Daoy (cell line): ENCODE data around the gene C1QC. TPM values are rescaled to one million over a fixed set of nuclear protein-coding genes. Genes with fewer than 3 reads are reported as not detected.
"Not testable (repeated sequence)": the region's sequence is repeated elsewhere in the genome, so short reads cannot be mapped to it uniquely, and the experiment has no call there.

Source experiments
- DNase-seq: peaks from one replicate; pipeline ENCODE4 v3.0.0-alpha.2; 2015; ENCODE audit warnings: low read depth
- total RNA-seq: library from RNA; depleted of rRNA; stranded (reverse); fragments of >200 nt; shearing (Covaris generic); gene quantifications from 2 replicates; pipeline ENCODE4 v1.2.3, GENCODE V29; 2014

Gene C1QC
- total RNA-seq, 1 experiment from 2014 or later = not detected

DNA sequence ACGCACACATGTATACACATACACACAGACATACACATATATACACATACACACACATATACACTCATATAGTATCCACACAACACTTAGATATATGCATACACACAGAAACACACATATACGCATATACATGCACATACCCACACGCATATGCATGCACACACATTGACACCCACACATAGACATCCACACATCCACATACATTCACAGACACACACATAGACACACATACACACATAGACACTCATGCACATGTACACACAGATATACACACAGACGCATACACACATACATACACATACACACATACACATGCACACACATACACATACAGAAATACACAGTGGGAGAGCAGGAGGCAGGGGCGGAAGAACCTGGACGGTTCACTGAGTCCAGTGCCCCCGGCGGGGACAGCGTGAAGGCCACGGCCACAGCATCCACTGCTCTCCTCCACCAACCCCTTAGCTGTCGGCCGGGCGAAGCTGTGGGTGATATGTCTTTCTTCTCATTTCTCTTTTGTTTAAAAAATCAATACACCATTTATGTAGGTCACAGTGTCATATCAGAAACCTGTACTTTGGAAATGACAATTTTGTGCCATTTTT is 6.8 kb downstream of the C1QC start:
- DNase-seq = no peak

DNA sequence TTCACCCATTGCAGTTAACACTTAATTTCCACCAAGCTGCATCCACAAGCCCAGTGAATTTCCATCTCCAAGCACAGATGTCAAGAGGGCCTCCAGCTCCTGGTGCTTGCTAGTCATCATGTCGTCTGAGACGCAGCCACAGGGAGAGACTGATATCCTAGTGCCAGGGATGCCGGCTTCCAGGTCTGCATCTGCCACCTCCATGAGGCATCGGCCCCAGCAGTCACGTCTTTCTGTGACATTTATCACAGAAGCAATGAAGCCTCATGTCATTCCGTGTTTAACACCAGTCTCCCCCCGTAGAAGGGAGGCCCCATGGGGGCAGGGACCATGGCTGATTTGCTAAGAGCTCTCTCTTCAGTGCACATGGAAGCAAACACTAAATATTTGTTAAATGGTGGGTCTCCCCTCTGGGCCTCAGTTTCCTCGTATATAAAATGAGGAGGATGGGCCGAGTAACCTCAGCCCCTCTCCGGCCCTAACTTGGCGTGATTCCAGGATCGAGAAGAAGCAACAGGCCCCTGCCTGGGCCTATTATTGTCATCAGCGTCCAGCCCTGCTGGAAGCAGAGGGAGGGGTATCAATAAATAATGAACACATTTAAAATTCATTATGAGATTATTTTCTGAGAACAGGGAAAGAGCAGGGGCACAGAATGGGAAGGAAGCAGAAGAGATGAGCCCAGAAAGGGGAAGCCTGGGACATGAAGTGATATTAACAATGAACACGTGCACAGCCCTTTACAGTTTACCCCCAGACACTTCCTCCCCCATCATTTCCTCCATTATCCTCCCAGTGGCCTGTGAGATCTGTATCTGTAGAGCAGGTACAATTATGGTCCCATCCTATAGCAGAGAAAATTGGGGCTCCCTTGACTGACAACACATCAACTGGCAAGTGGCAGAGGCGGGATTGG is 8.8 kb downstream of the C1QC start:
- no peak for DNase-seq

DNA sequence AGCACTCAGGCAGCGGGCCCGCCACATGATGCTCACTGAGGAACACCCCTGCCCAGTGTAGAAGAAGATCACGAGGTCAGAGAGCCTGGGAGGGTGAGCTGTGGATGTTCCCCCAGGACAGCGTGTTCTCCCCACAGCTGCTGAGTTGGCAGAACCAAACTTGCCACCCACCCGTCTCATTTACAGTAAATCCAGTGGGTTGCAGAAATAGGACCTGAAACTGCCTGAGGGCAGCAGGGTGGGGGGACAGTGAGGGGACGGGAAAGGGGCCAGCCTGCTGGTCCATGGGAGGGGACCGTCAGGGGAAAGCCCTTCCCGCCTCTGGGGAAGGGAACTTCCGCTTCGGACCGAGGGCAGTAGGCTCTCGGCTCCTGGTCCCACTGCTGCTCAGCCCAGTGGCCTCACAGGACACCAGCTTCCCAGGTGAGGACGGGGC is 9.5 kb downstream of the C1QC start, which contains the start of gene C1QB:
C1QB (plus strand) TSS at position 356 of the 436 bp plus-strand sequence. CDS start 6,227 bp downstream, outside the sequence.
- no peak for DNase-seq

DNA sequence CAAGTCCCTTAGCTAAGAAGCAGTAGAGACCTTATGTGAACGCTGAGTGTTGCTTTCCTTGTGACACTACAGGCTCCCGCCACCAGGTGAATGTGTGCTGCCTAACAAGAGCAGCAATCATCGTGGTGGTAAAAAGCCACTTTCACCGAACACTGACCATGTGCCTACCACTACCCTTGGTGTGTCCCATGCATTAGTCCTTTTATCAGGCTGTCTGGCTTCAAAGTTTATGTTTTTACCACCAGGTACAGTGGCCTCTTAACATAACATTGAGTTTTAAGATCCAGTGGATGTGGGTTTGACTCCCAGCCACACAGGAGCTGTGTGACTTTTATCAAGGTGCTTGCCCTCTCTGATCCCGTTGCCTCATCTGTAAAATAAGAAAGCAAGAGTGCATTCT is 11.3 kb downstream of the C1QC start:
- no peak for DNase-seq

DNA sequence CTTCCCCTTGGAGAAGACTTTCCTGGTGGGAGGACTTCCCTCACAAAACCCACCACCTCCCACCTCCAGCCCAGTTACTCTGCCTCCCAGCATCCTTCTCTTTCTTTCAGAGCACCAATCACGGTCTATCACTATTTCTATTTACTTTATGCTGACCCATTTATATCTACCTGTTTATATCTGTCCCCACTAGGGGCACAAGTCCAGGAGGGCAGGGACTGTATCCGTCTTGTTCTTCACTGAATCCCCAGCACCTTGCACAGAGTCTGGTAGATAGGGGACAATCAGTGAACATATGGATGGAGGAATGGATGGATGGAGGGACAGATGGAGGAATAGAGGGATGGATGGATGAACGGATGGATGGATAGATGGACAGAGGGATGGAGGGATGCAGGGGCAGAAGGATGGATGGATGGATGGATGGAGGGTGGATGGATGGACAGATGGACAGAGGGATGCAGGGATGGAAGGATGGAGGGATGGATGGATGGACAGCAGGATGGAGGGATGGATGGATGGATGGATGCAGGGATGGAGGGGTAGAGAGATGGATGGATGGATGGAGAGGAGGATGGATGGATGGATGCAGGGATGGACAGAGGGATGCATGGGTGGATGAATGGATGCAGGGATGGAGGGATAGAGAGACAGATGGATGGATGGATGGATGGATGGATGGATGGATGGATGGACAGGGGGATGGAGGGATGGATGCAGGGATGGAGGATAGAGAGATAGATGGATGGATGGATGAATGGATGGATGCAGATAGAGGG is 15.1 kb downstream of the C1QC start:
- no peak for DNase-seq

DNA sequence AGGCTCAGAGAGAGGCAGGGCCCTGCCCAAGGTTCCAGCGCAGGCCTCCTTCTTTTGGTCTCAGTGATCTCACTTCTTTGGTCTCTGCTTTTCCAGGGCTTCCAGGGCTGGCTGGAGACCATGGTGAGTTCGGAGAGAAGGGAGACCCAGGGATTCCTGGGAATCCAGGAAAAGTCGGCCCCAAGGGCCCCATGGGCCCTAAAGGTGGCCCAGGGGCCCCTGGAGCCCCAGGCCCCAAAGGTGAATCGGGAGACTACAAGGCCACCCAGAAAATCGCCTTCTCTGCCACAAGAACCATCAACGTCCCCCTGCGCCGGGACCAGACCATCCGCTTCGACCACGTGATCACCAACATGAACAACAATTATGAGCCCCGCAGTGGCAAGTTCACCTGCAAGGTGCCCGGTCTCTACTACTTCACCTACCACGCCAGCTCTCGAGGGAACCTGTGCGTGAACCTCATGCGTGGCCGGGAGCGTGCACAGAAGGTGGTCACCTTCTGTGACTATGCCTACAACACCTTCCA is 17.3 kb downstream of the C1QC start:
- no peak for DNase-seq

DNA sequence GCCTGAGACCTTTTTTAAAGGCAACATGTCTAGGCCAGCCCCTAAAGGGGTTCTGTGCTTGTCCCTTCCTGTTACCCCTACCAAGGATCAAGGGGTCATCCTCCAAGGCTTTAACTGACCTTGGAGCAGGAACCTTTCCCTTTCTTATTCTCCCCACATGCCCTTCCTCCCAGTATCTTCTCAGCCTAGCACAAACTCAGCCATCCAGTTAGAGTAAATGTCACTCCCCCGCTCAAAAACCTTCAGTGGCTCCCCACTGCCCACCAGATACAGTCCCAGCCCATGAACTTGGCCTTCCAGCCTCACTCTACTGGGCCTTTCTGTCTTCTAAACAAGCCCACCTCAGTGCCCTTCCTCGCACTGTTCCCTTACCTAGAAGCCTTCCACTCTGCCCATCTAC is 18.4 kb downstream of the C1QC start:
- DNase-seq = no peak

DNA sequence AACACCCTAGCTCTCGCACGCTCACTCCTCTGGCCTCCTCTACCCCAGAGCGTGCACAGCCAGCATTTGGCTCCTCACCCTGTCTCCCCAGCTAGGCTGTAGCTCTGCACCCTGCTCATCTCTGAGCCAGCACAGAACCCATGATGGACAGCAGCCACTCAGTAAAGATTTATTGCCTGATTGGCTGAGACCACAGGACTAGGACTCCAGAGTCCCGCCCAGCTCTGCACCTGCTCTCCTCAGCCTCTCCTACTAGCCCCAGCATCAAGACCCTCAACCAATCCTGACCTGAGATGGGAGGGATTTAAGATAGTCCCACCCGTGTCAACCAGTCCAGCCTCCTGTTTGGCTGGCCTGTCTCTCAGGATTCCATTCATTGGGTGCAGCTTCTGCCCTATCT is 18.9 kb downstream of the C1QC start:
- peak; percentile 50 for DNase-seq

DNA sequence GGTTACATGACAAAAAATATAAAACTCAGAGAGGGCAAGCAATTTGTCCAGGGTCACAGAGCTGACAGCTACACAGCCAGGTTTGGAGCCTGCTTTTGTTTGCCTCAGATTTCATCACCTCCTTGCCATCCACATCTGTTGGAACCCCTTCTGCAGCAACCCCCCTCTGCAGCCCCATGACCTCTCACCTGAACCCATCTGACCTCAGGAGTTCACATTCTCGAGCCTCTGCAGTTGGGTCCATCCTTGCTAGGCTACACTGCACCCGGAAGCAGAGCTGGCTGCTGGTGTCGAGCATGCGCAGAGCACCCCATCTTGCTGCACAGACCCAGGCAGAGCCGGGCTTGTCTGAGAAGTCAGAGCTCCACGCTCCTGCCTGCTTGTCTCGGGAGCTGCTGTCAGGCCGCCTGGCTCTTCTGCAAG is 19.6 kb downstream of the C1QC start:
- no peak for DNase-seq

DNA sequence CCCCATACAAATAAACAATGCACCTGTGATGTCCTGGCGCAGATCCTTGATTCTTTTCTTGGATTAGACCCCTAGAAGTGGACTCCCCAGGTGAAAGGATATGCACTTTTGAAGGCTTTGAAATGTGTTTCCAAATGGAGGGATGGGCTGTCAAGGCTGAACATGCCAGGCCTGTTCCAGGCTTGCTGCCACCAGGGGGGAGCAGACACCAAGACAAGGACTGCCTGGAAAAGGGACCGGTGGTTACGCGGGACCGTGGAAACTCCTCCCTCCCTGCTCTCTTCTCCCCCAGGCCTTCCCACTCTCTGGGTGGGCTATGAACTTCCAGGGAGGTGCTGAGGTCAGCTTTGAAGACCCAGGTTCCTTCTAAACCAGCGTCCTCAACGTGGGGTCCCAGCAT is 22.3 kb downstream of the C1QC start:
- DNase-seq = peak; percentile 52

DNA sequence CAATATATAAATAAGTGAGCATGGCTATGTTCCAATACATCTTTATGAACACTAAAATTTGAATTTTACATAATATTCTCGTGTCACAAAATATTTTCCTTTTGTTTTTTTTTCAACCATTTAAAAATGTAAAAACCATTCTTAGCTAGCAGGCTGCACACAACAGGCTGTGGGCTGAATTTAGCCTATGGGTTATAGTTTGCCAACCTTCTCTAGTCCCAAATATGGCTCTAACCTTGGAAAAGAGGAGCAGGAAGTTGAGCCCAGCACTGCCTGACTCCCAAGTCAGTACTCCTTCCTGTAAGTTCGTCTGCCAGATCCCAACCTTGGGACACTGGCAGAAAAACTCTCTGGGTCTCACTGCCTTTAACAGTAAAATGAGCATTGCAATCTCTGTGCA is 23.0 kb downstream of the C1QC start:
- no peak for DNase-seq

DNA sequence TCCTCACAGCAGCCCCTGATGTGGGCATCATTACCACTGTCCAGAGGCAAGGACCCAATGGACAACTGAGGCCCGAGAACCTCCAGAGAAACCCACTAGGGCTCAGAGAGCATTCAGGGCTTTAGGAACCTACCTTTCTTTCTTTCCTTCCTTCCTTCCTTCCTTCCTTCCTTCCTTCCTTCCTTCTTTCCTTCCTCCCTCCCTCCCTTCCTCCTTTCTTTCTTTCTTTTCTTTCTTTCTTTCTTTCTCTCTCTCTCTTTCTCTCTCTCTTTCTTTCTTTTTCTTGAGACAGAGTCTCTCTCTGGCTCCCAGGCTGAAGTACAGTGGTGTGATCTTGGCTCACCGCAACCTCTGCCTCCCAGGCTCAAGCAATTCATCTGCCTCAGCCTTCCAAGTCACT is 25.4 kb downstream of the C1QC start:
- not testable (repeated sequence) for DNase-seq

DNA sequence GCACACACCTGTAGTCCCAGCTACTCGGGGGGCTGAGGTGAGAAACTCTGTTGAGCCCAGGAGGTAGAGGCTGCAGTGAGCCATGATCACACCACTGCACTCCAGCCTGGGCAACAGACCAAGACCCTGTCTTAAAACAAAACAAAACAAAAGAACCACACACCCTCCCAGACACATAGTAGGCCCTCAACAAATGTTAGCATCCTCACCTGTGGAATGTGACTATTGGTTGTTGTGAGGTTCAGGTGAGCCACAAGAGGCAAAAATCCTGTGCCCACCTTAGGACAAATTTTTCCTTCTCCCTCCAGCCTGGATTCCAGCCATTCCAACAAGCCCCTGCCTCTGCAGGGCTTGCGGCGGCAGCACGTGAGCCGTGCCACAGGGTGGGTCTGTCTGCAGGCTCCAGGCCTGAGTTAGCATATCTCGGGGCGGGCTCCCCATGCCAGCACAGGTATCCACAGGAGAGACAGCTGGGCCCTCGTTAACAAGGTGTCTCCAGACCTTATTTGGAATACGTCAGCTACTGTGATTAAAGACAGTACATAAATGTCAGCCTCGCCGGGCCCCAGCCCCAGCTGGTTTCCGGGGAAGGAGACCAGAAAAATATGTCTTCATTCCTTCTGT is 27.0 kb downstream of the C1QC start:
- no peak for DNase-seq

DNA sequence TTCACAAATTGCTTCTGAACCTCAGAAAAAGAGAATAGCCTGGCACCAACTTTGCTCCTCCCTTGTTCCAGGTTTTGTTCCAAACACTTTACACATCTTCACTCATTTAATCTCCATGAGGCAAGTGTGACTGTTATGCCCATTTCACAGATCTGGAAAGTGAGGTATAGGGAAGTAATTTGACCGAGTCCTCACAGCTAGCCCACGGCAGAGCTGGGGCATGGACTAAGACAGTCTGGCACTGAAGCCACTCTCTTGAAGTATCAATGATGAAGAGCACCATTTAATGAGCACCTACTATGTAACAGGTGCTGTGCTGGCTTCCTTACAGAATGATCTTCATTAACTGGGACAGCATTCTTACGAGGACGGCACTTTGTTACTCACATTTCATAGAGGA is 28.6 kb downstream of the C1QC start:
- no peak for DNase-seq

DNA sequence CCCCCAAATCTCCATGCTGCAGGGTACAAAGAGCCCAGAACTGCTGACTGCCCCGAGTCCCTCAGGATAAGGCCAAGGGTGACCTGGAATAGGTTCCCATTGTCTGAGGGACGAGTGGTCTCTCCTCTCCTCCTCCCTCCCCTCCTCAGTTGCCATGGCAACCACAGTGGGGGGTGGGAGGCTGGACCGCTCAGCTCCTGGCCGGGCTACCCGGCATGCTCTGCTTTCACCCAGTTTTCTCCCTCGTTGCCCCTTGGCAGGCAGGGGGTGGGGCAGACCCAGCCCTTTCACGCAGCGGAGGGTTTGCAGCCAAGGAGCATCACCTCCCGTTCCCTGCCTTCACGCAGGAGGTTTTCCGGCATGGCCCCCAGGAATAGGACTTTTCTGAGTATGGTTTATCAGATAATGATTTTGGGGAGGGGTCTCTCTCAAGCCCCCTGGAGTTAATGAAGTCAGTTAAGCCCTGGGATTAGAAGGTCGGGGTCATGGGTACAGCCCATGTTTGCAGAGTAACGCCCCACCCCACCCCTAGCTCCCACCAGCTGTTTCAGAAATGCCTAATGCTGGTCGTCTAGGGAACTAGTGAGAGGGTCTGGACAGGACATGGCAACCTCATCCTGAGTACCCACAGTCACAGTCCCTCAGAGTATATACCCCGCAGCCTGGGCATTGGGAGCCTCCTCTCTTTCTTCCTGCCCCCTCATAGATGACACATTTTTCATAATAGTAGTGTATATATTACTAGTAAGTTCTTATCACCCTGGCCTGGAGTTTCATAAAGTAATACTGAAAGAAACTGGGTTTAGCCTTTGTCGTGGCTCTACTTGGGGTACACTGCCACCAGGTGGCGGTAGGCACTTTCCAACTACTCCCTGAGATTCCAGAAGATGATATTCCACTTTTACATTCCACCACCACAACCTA is 30.3 kb downstream of the C1QC start:
- peak; percentile 72 for DNase-seq

DNA sequence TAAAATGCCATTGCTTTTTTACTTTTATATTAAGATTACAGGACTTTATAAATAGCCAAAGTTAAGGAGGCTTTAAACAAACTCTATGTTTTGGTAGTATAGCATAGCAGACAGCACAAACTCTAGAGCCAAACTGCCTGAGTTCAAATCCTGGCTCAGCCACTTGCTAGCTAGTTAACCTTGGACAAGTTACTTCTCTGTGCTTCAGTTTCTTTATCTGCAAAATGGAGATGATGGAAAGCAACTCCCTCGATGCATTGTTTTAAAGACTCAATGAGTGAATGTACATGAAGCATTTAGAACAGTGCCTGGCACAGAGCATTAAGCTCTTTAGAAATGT is 30.9 kb downstream of the C1QC start:
- DNase-seq = no peak

DNA sequence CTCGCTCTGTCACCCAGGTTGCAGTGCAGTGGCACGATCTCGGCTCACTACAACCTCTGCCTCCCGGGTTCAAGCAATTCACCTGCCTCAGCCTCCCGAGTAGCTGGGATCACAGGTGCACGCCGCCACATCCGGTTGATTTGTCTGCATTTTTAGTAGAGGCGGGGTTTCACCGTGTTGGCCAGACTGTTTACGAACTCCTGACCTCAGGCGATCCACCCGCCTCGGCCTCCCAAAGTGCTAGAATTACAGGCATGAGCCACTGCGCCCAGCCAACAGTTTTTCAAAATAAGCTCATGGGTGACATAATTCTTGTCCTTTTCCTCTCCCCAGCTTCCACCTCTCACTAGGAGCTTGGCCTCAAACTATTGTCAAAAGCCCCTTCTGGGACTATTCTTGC is 32.7 kb downstream of the C1QC start:
- DNase-seq = not testable (repeated sequence)

DNA sequence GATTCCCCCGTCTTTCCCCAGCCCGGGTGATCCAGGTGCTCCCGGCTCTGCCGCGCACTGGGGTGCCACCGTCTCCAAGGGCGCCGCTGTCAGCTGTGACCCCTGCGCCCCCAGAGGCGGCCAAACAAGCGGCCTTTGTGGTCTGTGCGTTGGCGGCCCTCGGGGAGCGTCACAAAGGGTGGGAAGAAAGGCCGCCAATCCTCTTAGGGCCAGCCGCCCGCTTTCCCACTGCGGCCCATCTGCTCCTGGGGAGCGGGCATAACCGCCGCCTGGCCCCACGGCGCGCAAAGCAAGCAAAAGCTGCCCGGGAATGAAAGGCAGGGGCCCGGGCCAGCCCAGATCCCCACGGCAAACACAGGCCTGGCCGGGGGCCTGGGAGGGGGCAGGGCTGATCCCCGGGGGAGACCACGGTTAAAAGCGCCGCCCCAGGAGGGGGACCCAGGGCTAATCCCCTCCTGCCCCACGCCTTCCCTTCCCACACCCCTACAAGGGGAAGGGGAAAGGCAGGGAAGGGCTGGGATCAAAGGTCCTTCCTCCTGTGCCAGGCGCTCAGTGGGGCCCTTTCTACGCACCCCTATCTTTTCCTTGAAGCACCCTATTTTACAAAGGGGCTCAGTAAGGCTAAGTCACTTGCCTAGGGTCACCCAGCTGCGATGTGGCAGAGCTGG is 33.6 kb downstream of the C1QC start:
- no peak for DNase-seq

DNA sequence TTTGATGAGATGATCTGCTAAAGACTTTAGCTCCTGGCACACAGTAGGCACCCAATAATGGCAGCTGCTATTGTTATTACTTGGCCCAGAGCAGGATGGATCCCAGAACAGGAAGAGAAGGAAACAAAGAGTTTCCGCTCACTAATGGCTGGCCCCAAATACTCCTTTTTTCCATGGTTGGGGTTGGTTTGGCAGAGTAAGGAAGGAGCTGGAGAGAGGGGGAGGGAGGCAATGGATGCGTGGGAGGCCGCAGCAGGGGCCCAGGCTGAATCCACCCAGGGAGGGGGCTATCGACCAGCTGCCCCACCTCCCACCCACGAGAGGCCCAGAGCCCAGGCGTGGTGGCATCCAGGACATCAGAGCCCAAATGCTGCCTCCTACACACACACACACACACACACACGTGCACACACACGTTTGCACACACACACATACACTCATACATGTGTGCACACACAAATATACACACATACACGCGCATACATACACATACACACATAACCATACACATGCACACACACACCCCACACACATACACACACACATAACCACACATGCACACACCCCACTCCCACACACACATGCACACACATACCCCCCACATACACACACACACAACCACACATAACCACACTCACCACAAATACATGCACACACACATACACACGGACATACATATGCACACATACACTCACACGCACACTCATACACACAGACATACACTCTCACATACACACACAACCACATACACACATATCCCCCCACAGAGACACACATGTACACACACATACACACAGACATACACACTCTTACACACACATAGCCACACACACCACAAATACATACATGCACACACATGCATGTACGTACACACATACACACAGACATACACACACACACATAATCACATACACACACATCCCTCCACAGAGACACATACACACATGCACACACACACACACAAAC is 34.8 kb downstream of the C1QC start:
- DNase-seq = no peak
